Lung (tissue), 12 donors: ENCODE results near the gene CENPP. TPM values are rescaled to one million over a fixed set of nuclear protein-coding genes. Genes with fewer than 3 reads are reported as not detected.

Experiments used
- ATAC-seq: fragments of 200-7000 bp; cut with Tn5 transposase; one replicate; pipeline ENCODE4 v1.9.1; 2020; ENCODE audit warnings: moderate number of reproducible peaks; ENCODE audit not compliant: insufficient read depth, low FRiP score
- DNase-seq, 3 donors: peaks; one replicate each; pipeline ENCODE4 v3.0.0-alpha.2; 2013 to 2017
- H3K27ac ChIP-seq, 2 donors: one replicate each; pipeline ENCODE4 v1.5.1; 2013; ENCODE audit warnings: mild to moderate bottlenecking in 2 of 2, moderate library complexity in 2 of 2, control low read depth in 1 of 2, inconsistent platforms in 1 of 2, low read depth in 1 of 2, low read length in 1 of 2
- H3K27me3 ChIP-seq, 3 donors: one replicate each; pipeline ENCODE4 v1.5.1; 2013; ENCODE audit warnings: low read length in 2 of 3; ENCODE audit not compliant: control insufficient read depth in 3 of 3, insufficient read depth in 3 of 3
- H3K36me3 ChIP-seq, 4 donors: one replicate each; pipeline ENCODE4 v1.5.1; 2013; ENCODE audit warnings: low read length in 4 of 4, mild to moderate bottlenecking in 1 of 4, moderate library complexity in 1 of 4; ENCODE audit not compliant: control insufficient read depth in 4 of 4, insufficient read depth in 4 of 4
- H3K4me1 ChIP-seq, 5 donors: one replicate each; pipeline ENCODE4 v1.5.1; 2013; ENCODE audit warnings: low read length in 5 of 5, mild to moderate bottlenecking in 2 of 5, moderate library complexity in 1 of 5; ENCODE audit not compliant: control insufficient read depth in 5 of 5, insufficient read depth in 5 of 5
- H3K4me3 ChIP-seq: one replicate; pipeline ENCODE4 v1.5.1; 2013; ENCODE audit warnings: mild to moderate bottlenecking, control low read depth, moderate library complexity
- H3K9ac ChIP-seq, 2 donors: one replicate each; pipeline ENCODE4 v1.5.1; 2013; ENCODE audit warnings: low read length in 2 of 2, control low read depth in 1 of 2; ENCODE audit not compliant: insufficient read depth in 1 of 2
- H3K9me3 ChIP-seq, 4 donors: one replicate each; pipeline ENCODE4 v1.5.1; 2013; ENCODE audit warnings: low read length in 3 of 4, mild to moderate bottlenecking in 1 of 4, moderate library complexity in 1 of 4; ENCODE audit not compliant: control insufficient read depth in 4 of 4, insufficient read depth in 3 of 4
- CTCF ChIP-seq: IDR thresholded peaks from 2 replicates; pipeline ENCODE4 v1.5.1; 2012; ENCODE audit warnings: mild to moderate bottlenecking; ENCODE audit errors: control extremely low read depth, extremely low read depth
- WGBS, 2 donors: extraction: QIAGEN DNeasy Blood & Tissue Kit; methylation state at CpG; one replicate each; pipeline ENCODE4 v1.1.7; 2013; 5-methylcytosine and 5-hydroxymethylcytosine counted together
- polyA plus RNA-seq, 2 donors: library from polyadenylated mRNA; stranded (reverse); fragments of 200-250 nt; gene quantifications; one replicate each; pipeline ENCODE4 v1.2.1, GENCODE V29; 2013
- total RNA-seq, 2 donors: library from RNA; depleted of rRNA in 1 of 2; stranded (reverse); fragments of >200 nt in 1 of 2; gene quantifications; one replicate each; pipeline ENCODE4 v1.2.1, GENCODE V29; 2014 to 2021
- donor health status: control.
- donor health status: control.
- donor health status: Bipolar disorder and iron deficiency.
- donor health status: healthy.
- donor health status: DM: yes; HTN: yes; CAD: no.

Gene CENPP
- total and polyA plus RNA-seq, 4 donors: 1.2 to 11.8 (median 2.9) TPM

- H3K27ac ChIP-seq: no peak overlapping the region
- peaks cover 0 to 27% (median under 1%) of the 10 kb centered on the region in 5 donors for H3K4me1 ChIP-seq
- H3K27me3 ChIP-seq: no peaks in the 10 kb centered on the region
- peaks cover 0 to 7% (median 0%) of the 10 kb centered on the region in 4 donors for H3K36me3 ChIP-seq
- WGBS, 2 donors: 88 to 93% methylated on average over 5 of the region's 5 CpGs
- H3K4me3 ChIP-seq: no peak overlapping the region
- H3K9me3 ChIP-seq: no peaks in the 10 kb centered on the region
- no peak for ATAC-seq
- no peak overlapping the region for H3K9ac ChIP-seq
- TF ChIP-seq CTCF: no peak
- DNase-seq: no peak
Observed at GRCh38 chr9:92496396-92497176, 170.8 kb downstream of the CENPP start.

DNA sequence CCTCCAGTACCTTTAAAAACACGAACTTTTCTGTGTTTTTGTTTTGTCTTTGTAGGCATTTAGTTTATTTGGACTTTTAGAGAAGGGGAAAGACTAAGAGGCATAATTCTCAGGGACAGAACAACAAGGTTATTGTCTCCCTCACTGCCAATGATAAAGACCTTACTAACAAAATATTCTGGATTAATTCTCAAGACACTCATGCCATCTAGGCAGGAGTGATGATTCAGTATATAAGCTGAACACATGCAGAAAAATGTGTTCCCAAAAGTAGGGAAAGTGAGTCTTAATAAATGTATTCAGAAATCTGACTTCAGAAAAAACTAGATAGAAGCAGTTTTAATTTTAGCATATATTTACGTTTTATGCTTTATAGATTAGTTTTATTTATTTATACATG, 173.9 kb downstream of the CENPP start:
- no peak overlapping the region for H3K4me3 ChIP-seq
- H3K9ac ChIP-seq: no peak overlapping the region
- H3K27ac ChIP-seq: no peak overlapping the region
- ATAC-seq (no peak), DNase-seq (no peak)
- peaks cover 0 to 5% (median 3%) of the 10 kb centered on the region in 5 donors for H3K4me1 ChIP-seq
- H3K27me3 ChIP-seq: no peaks in the 10 kb centered on the region
- H3K9me3 ChIP-seq: no peaks in the 10 kb centered on the region
- peaks cover 0 to 10% (median 0%) of the 10 kb centered on the region in 4 donors for H3K36me3 ChIP-seq
- 42 to 76% methylated on average over 2 of the region's 2 CpGs for WGBS, 2 donors
- no peak for TF ChIP-seq CTCF

GRCh38 chr9:92500725-92501124, 175.0 kb downstream of the CENPP start:
- WGBS, 2 donors: 96 to 99% methylated on average over 5 of the region's 5 CpGs
- H3K4me1 ChIP-seq: peaks cover 0 to 7% (median 3%) of the 10 kb centered on the region in 5 donors
- H3K9ac ChIP-seq: no peak overlapping the region
- H3K36me3 ChIP-seq: peaks cover 0 to 13% (median 0%) of the 10 kb centered on the region in 4 donors
- no peak overlapping the region for H3K27ac ChIP-seq
- DNase-seq: no peak
- H3K9me3 ChIP-seq: no peaks in the 10 kb centered on the region
- ATAC-seq: no peak
- TF ChIP-seq CTCF: no peak
- H3K27me3 ChIP-seq: no peaks in the 10 kb centered on the region
- no peak overlapping the region for H3K4me3 ChIP-seq
